GM19351 (cell line): ENCODE results near the gene CARD10.
"Not testable (repeated sequence)": the region's sequence is repeated elsewhere in the genome, so short reads cannot be mapped to it uniquely, and the experiment has no call there.

ENCODE experiments used
- ATAC-seq: cut with Tn5 transposase; IDR thresholded peaks from one replicate; pipeline ENCODE4 v1.9.1; 2021; ENCODE audit warnings: mild to moderate bottlenecking, moderate library complexity; ENCODE audit not compliant: unreplicated experiment

Gene CARD10

DNA sequence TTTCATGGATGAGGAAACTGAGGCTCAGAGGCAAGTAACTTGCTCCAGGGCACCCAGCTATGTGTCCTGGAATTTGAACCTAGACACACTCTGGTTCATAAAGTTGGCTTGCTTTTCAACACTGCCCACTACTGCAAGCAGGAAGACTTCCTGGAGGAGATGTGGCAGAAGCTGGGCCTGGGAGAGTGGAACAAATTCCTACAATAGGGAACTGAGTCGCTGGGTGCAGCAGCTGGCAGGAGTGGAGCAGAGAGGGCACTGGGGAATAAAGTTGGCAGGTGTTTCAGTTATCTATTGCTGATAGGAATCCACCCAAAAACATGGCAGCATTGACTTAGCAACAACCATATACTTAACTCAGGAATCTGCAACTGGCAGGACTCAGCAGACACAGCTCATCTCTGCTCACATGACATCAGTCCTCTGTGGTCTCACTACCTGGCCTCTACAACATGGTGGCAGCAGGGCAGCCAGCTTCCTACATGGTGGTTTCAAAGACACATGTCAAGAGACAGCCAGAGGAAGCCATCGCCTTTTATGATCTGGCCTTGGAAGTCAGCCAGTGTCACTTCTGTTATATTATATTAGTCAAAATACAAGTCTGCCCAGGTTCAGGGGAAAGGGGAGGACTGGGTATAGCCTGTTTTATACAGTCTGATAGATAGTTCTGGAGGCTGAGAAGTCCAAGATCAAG lies 10.6 kb upstream of the CARD10 start:
- ATAC-seq: no peak

DNA sequence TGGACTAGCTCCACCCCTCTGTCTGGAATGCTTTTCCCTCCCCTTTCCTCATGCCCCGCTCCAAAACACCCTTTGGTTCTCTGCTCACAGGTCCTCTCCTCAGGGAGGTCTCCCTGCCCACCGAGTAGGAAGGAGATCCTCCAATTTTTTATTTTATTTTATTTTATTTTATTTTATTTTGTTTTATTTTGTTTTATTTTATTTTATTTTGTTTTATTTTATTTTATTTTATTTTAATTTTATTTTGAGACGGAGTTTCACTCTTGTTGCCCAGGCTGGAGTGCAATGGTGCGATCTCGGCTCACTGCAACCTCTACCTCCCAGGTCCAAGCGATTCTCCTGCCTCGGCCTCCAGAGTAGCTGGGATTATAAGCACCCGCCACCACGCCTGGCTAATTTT lies 8.7 kb upstream of the CARD10 start:
- ATAC-seq: not testable (repeated sequence)

DNA sequence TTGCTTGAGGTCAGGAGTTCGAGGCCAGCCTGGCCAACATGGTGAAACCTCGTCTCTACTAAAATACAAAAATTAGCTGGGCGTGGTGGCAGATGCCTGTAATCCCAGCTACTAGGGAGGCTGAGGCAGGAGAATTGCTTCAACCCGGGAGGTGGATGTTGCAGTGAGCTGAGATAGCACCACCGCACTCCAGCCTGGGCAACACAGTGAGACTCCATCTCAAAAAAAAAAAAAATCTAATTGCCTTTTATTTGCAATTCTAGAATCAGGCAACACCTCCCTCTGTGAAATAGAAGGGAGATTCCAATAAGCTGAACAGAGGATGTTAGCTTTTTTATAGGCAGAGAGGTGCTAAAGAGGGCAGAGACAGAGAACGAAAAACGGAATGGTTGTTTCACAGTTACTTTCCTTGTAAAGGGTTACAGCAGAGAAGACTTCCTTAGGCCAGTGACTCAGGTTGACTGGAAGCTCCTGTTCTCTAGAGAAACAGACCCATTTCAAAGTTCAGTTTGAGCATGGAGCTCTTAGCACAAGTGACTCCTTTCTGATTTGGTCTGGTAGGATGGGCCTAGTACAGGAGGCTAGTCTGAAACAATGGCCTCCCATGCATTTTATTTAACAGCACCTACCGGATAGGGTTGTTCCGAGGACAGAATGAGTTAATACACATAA lies 8.0 kb upstream of the CARD10 start:
- ATAC-seq: not testable (repeated sequence)

DNA sequence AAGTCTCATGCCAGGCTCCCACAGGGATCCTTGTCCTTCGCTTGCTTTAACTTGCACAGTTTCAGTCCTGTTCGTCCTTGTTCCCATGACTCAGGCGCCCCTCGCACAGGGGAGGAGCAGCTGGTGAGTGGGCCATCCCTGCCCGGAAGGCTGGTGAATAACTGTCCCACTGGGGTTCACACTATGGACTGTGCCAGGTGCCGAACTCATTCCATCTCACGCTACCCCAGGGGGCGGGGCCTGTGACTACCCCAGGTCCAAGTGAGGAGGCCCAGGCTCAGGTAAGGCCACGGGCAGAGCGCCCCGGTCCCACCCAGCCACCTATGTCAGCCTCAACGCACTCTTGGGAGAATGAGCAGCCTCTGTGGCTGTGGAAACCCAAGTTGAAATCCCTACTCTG lies 7.2 kb upstream of the CARD10 start:
- no peak for ATAC-seq

DNA sequence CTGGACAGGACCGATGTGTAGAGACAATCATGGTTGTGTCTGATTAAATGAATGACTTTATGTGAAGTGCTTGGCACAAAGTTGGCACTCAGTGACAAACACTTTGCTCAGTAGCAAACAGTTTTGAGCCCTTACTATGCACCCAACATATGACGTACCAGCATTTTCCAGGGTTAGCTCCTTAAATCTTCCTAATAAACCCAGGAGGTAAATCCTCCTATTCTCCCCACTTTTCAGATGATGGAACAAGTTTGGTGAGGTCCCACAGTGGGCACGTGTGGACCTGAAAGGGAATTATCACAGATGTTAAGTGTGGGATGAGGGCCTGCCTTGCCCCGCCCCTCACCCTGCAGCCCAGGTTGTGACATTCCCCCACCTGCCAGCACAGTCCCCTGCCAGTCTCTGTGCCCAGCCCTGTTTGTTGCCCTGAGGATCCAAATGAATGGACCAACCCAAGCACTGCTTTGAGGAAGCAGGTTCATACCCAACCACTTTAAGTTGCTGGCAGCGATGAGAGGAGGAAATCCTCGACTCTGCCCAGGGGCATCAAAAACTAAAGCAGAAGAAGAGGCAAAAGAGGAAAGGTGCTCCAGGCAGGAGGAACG lies 6.6 kb upstream of the CARD10 start:
- no peak for ATAC-seq

DNA sequence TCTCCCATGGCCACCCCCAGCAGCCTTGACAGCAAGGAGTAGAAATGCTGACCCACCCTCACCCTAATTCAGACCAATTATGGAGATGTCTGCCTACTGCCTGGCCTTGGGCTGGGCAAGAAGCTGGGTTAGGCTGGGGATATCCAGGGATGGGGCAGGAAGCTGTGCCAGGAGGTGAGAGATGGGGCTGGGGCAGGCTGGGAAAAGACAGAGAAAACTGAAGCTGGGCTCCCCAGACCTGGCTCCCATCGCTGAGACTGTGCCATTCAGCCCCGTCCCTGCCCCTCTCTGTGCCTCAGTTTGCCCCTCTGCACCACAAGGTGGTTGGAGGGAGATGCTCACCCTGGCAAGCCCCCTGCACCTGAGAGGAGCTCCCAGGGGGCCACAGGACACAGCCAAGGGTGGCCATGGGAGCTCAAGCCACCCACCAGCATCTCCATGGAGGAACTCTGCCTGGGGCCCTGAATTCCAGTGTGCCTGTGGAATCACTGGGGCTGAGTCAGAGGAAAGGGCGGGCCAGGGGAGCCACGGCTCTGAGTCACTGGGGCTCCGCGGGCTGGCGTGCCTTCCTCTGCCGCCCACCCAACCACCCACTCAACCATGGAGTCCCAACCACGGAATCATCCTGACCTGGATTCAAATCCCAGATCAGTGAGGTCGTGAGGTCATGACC lies 6.0 kb upstream of the CARD10 start:
- no peak for ATAC-seq

DNA sequence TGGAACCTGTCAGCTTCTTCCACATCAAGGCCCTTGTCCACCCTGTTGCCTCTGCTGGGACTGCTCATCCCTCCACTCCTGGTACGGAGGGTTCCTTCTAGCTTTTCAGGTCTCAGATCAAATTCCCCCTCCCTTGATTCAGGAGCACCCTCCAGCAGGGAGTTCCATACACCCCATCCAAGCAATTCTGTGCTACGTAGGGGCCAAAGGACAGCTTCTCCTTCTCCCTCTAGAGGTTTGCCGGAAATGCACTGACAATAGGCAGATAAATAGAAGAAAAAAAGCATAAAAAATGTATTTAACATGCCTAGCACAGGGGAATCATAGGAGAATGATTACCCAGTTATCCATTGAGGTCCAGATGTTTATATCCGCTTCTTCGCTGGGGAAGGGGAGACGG lies 3.3 kb upstream of the CARD10 start:
- no peak for ATAC-seq

DNA sequence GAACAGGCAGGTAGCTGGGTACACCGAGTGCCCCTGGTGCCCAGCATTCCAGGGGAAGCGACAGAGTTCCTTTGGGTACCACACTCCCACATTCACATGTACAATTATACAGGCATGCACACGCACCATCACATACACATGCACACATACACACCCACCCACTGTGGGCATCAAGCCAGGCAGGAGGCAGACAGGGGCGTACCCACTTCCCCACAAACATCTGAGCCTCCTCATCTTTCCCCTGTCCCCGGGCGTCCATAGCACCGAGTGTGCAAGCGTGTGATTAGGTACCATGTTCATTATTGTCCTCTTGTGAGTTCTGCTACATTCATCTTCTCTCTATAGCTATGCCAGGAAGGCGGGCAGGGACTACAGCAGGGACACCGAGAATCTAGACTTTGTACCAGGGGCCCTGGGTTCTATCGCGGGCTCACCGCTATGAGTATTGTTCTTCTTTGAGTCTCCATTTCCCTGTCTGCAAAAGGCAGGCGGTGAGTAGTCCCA lies 2.1 kb upstream of the CARD10 start:
- ATAC-seq: no peak

DNA sequence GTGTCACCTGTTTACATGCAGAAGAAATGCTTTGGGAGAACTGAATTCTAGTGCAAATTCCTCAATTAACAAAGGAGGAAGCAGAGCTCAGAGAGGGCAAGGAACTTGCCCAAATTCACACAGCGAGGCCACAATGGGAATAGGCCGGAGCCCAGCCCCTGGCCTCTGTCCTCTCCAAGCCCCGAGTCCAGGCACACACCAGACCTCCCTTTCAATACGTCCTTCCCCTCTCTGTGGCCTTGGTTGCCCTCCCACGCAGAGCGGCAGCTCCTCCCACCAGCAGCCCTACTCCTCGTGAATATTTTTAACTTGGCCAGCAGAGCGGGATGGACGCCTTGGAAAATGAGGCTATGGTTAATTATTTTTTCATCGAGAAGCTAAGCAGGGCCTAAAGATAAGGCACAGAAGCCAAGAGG lies 1.6 kb upstream of the CARD10 start:
- no peak for ATAC-seq

DNA sequence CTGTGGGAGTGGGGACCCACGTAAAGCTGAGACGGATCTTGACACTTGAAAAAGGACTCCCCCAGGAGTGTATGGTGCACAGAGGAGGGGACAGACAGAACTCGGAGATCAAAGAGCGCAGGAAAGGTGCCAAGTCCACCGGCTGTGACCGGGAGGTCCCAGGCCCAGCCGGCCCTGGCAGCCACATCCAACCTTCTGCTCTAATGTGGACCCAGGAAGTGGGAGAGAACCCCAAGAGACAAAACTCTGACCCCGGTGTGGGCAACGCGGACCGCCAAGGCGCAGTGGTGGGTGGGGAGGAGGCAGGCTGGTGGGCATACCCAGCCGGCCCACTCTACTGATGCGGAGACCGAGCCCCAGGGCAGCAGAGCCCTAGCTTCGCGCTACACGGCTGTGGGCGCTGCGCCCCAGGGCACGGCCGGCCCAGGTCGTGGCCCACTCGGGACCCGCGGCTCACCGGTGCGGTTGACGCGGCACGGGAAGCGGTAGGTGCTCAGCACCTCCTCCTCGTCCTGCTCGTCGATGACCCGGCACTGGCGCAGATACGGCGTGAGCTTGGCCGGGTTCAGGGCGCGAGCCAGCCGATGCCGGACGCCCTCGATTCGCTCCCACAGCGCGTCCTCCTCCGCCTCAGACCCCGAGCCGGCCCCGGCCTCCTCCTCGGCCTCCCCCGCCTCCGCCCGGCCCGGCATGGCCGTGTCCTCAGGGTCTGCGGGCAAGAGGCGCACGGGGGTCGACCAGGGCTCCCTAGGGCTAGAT lies 527 bp downstream of the CARD10 start:
- no peak for ATAC-seq

DNA sequence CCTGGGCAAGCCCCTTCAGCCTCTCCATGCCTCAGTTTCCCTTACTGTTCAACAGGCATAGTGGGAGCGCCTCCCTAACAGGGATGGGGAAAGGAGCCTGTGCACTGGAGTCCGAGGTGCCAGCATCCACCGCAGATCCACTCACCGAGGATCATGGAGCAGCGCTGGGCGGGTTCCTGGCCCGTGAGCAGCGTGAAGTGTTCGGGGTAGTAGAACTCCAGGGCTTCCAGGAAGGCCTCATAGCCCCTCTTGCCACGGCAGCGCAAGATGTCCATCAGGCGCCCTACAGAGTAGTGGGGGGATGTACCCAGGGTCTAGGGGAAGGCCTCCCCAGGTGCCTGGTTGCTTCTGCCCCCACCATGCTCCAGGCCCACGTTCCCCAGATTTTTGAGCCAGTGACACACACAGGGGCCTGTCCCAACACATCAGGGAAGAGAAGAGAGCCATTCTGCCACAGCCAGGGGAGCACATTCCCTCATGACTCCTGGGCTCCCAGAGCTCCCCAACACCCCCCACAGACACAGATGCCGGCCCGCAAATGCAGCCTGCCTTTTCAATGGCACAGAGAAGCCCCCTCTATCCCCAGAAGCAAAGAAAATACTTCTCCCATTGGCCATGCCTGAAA lies 1.3 kb downstream of the CARD10 start:
- ATAC-seq: no peak

DNA sequence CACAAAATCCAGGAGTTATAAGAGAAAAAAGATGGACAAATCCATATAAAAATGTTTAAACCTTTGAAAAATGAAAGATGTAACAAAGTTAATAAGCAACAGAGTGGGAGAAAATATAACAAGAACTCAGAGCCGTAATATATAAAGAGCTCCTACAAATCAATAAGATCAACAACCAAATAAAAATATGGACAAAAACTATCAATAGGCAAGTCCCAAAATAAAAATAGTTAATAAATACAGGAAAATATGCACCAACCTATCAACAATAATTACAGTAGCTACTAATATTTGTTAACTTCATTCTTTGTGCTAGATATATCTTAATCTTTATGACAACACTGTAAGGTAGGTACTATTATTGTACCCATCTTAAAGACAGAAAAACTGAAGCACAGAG lies 2.8 kb downstream of the CARD10 start:
- no peak for ATAC-seq

DNA sequence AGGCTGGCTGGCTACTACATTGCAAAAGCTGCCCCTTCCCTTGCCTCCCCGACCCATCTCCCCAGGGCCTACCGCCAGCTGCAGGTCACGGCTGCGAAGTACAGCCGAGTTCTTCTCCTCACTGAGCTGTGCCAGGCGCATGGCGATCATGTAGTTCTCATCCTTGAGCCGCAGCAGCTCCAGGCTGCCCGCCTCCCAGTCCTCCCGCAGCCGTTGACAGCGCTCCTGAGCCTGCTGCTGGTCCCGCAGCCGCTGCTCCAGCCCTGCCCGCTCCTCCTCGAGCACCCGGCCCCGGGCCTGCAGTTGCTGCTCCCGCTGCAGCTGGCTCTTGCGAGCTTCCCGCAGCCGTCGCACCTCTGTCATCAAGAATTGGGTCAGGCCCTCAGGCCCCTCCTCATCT lies 3.3 kb downstream of the CARD10 start:
- ATAC-seq: no peak

DNA sequence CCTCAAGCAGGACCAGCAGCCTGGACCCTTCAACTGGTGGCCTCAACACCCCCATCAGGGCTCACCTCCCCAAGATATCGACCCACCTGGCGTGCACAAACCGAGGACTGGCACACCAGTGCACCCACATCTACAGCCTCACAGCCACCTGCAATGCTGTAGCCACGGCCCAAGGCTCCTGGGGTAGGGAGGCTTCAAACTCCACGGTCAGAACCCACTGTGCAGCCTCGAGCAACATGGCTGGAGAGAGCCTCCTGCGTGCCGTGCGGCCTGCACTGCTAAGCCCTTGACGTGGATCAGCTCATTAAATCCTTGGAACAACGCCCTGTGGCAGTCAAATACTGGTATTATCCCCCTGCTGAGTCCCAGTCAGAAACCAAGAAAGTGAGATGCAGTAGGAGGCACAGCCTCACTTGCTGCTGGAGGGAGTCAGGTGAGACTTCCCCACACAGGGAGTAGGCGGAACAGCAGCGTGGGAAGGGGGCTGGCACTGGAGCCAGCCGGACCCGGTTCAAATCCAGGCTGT lies 4.6 kb downstream of the CARD10 start:
- ATAC-seq: no peak

DNA sequence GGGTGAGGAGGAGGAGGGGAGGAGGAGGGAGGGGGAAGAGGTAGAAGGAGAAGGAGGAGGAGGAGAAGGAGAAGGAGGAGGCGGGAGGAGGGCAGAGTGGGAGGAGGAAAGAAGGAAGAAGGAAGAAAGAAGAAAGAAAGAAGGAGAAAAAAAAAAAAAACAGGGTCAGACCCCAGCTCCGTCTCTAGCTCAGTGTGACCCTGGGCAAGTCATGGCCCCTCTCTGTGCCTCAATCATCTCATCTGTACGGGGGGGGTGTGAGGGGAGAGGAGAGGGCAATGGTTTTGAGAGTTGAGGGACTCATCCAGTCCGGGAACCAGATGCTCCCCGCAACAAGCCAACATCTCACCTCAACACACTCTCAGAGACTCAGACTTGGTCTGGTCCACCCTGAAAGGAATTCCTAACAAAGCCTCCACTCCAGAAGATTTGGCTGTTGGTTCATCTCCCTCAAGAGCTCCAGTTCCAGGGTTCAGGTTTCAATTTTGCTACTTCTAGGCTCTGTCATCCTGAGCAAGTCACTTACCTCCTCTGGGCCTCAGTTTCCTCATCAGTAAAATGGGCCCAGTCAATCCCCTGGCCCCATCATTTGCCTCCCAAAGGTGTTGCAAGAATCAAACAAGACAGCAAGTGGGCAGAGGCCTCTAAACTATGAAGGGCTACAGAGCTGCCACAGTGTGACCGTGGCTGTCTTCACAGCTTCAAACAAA lies 7.7 kb downstream of the CARD10 start:
- no peak for ATAC-seq

DNA sequence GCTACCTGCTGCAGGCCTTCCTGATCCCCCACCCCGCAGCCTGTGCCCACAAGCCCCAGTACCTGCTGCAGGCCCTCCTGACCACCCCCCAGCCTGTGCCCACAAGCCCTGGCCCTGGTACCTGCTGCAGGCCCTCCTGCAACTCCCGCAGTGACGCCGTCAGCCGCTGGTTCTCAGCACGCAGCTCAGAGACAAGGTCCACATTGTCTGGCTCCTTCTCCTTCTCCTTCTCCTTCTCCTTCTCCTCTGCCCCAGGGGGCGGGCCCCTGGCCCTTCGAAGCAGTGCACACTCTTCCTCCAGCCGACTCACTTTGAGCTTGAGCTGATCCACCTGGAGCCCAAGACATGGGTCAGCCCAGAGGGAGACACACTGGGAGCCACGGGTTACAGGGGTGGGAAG lies 9.1 kb downstream of the CARD10 start:
- ATAC-seq: no peak

DNA sequence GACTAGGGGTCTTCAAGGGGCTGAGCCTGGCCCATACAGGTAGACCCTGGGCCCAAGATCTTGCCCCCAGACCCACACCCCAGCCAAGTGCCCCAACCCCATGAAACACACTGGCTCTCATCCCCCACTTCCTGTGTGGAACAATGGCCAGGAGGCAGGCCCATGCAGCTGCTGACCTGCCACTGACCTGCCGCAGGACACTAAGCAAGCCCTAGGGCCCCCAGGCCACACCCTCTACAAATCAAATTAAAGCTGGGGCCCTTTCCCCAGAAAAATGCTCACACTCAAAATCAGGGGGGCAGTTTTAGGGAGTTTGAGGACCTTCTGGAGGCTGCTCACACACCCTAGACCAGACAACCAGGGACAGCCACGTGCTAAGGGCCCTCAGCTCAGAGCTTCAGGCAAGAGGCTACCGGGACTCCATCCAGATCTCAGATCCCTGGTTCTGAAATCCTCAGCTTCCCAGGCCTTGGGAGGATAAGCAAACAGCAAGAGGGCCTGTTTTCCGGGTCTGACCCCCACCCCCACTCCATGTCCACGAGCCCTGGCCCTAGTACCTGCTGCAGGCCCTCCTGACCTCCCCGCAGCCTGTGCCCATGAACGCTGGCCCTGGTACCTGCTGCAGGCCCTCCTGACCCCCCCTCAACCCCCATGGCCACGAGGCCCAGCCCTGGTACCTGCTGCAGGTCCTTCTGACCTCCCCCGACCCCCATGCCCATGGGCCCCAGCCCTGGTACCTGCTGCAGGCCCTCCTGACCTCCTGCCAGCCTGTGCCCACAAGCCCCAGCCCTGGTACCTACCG lies 10.0 kb downstream of the CARD10 start:
- ATAC-seq: no peak

DNA sequence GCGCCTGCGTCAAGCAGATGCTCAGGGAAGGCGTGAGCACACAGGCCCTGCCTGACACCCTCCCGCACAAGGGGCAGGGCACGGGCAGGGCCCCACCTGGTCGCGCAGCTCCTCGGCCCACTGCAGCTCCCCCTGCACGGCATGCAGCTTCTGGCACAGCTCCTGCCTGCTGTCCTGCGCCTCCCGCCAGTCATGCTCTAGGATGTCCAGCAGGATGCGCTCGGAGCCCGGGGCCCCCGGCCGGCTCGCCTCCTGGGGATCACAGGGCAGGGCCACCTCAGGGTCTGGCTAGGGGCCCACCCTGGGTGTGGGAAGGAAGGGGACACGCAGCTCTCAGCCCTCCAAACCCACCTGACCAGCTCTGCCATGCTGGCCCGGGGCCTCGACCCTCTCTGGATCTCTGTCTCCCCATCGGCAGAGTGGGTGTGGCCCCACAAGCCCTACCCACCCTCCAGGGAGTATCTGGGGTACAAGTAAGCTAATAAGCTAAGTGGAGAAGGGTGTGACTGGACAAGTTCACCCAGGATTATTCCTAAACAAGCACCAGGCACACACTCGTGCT lies 10.7 kb downstream of the CARD10 start:
- no peak for ATAC-seq
